DOHH2 (cell line): ENCODE data around the gene RER1.
A peak's percentile ranks its signal among the peaks of the same experiment; 100 is the strongest.

Experiments used
- H3F3A ChIP-seq: fragments of 200-600 bp; sonication (generic), shearing (Covaris generic); 2 replicates; pipeline ENCODE4 v1.6.0; 2016; ENCODE audit warnings: antibody characterized with exemption, mild to moderate bottlenecking; ENCODE audit not compliant: control insufficient read depth, insufficient read depth
- H3K27ac ChIP-seq: fragments of 200-600 bp; sonication (generic); 2 replicates; pipeline ENCODE4 v1.5.1; 2014; ENCODE audit warnings: low read depth, mild to moderate bottlenecking, low read length, moderate library complexity
- H3K27me3 ChIP-seq: fragments of 200-600 bp; sonication (generic); 2 replicates; pipeline ENCODE4 v1.6.1; 2014; ENCODE audit warnings: mild to moderate bottlenecking, low read length, mixed read lengths; ENCODE audit not compliant: control insufficient read depth
- H3K36me3 ChIP-seq: fragments of 200-600 bp; sonication (generic); 2 replicates; pipeline ENCODE4 v1.6.1; 2014; ENCODE audit warnings: mild to moderate bottlenecking, low read length, moderate library complexity, mixed read lengths; ENCODE audit not compliant: control insufficient read depth
- H3K4me1 ChIP-seq: fragments of 200-600 bp; sonication (generic); 2 replicates; pipeline ENCODE4 v1.6.1; 2014; ENCODE audit warnings: mild to moderate bottlenecking, low read length, mixed read lengths; ENCODE audit not compliant: control insufficient read depth
- H3K4me2 ChIP-seq: fragments of 200-600 bp; sonication (generic); 2 replicates; pipeline ENCODE4 v1.6.0; 2014; ENCODE audit warnings: mild to moderate bottlenecking, low read length, moderate library complexity
- H3K4me3 ChIP-seq: fragments of 200-600 bp; sonication (generic); 2 replicates; pipeline ENCODE4 v1.5.1; 2014; ENCODE audit warnings: mild to moderate bottlenecking, low read length, mixed read lengths
- H3K79me2 ChIP-seq: fragments of 200-600 bp; sonication (generic); 2 replicates; pipeline ENCODE4 v1.6.1; 2014; ENCODE audit warnings: mild to moderate bottlenecking, low read length, mixed read lengths; ENCODE audit not compliant: control insufficient read depth
- H3K9me2 ChIP-seq: fragments of 200-600 bp; sonication (generic); replicated peaks from 2 replicates; pipeline ENCODE4 v1.6.1; 2014; ENCODE audit warnings: mild to moderate bottlenecking, low read length, mixed read lengths; ENCODE audit not compliant: control insufficient read depth
- H3K9me3 ChIP-seq: fragments of 200-600 bp; sonication (generic); 2 replicates; pipeline ENCODE4 v1.6.1; 2014; ENCODE audit warnings: antibody characterized with exemption, low read length, mixed read lengths; ENCODE audit not compliant: control insufficient read depth, insufficient read depth
- H4K20me1 ChIP-seq: fragments of 200-600 bp; sonication (generic); 2 replicates; pipeline ENCODE4 v1.6.0; 2014; ENCODE audit warnings: low read depth, mild to moderate bottlenecking, antibody characterized with exemption, low read length, moderate library complexity; ENCODE audit not compliant: control insufficient read depth, insufficient read depth
- EZH2phosphoT487 ChIP-seq: fragments of 200-600 bp; sonication (generic); IDR thresholded peaks from 2 replicates; pipeline ENCODE4 v1.6.1; 2017; ENCODE audit warnings: borderline replicate concordance, mild to moderate bottlenecking, antibody characterized with exemption, low read length, moderate library complexity, mixed read lengths
- TF ChIP-seq, protein P1 (sequence below): fragments of 200-600 bp; sonication (generic); IDR thresholded peaks from one replicate; pipeline ENCODE4 v1.5.1; 2014; ENCODE audit warnings: antibody characterized with exemption, mild to moderate bottlenecking, low read depth, low read length; ENCODE audit not compliant: poor library complexity, severe bottlenecking

The RER1 gene, protein sequence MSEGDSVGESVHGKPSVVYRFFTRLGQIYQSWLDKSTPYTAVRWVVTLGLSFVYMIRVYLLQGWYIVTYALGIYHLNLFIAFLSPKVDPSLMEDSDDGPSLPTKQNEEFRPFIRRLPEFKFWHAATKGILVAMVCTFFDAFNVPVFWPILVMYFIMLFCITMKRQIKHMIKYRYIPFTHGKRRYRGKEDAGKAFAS

DNA sequence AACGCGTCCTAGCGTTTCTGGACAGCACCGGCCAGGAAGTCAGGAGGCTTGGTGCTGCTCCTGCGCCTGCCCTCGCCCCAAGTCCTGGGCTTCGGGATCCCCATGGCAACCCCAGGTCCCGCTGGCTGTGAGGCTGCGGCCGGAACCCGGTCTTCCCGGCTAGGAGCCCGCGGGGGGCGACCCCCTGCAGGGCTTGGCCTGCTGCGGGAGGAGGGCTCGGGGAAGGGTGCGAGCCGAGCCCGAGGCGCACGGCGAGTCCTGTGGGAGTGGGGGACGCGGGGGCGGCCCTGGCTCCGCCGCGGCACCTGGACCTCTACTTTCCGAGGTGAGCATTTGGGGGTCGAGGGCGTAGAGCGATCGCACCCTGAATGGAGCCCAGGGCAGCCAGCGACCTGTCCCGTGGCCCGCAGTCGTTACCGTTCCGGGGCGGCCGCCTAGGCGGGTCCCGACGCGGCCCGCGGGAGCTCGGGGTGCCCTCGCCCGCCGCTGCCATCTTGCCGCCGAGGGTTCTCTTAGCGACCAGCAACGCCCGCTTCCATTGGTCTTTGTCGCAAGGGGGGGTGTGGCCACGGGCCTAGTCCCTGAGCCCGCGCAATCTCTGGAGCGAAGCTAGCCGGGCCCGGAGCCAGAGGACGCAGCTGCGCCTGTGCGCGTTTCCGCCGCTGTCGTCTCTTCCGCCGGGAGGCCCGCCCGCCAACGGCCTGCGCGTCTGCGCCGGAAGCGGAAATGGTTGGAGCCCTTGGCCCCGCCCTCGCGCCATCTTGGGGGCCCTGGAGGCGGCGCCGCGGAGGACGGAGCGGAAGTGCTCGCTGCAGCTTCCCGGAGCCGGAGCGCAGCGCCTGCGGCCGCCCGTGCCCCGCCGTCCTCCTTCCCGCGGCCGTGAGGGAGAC, at the start of gene RER1, which contains the start of gene MORN1:
Gene RER1 (plus strand): TSS at position 801 of the 890 bp plus-strand sequence. CDS start 3,950 bp downstream, outside the sequence.
Gene MORN1 (minus strand): TSS at position 514 of the 890 bp plus-strand sequence. CDS start 21 bp downstream, at position 493.
- peaks cover 60% of the 10 kb centered on the region for H3K4me1 ChIP-seq

DNA sequence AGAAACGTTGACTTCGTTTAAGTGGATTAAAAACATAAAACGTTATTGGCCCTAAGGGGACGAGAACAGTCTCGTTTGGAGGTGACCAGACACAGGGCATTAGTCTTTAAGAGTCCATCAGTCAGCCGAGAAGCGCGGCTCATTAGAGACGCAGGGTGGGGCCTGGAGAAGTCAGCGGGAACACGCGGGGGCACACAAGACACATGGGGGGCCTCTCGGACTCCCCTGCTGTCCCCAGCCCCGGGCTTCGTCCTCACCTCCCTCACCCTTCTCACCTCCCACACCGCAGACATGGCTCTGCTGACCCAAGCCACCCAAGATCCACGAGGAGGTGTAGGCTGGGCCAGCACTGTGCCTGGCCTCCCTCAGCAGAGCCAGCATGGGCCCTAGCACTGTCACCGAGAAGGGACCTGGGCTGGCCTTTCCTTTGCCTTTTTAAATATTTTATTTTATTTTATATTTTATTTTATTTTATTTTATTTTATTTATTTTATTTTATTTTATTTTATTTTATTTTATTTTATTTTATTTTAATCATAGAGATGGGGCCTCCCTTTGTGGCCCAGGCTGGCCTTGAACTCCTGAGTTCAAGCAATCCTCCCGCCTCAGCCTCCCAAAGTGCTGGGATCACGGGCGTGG, 49.1 kb upstream of the RER1 start:
- TF ChIP-seq EZH2phosphoT487 = no peak
- TF ChIP-seq, protein P1, sequence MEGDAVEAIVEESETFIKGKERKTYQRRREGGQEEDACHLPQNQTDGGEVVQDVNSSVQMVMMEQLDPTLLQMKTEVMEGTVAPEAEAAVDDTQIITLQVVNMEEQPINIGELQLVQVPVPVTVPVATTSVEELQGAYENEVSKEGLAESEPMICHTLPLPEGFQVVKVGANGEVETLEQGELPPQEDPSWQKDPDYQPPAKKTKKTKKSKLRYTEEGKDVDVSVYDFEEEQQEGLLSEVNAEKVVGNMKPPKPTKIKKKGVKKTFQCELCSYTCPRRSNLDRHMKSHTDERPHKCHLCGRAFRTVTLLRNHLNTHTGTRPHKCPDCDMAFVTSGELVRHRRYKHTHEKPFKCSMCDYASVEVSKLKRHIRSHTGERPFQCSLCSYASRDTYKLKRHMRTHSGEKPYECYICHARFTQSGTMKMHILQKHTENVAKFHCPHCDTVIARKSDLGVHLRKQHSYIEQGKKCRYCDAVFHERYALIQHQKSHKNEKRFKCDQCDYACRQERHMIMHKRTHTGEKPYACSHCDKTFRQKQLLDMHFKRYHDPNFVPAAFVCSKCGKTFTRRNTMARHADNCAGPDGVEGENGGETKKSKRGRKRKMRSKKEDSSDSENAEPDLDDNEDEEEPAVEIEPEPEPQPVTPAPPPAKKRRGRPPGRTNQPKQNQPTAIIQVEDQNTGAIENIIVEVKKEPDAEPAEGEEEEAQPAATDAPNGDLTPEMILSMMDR = no peak
- Histone ChIP-seq H3K27ac (no peak overlapping the region), H3K9me3 (no peaks in the 10 kb centered on the region), H3K79me2 (no peaks in the 10 kb centered on the region), H3K4me3 (no peak overlapping the region), H3K4me1 (no peaks in the 10 kb centered on the region), H3F3A (no peaks in the 10 kb centered on the region), H3K36me3 (no peaks in the 10 kb centered on the region), H3K27me3 (no peaks in the 10 kb centered on the region), H4K20me1 (no peaks in the 10 kb centered on the region), H3K9me2 (no peaks in the 10 kb centered on the region), H3K4me2 (no peak overlapping the region)

More for the DNA sequence above, at the start of gene RER1, which contains the start of gene MORN1:
- H3K36me3 ChIP-seq = peaks cover 68% of the 10 kb centered on the region
- no peaks in the 10 kb centered on the region for H3K9me3 ChIP-seq
- H3K27ac ChIP-seq = peak within 1 kb of the TSS; percentile 96
- H3K79me2 ChIP-seq = peaks cover 68% of the 10 kb centered on the region
- peaks cover 28% of the 10 kb centered on the region for H3F3A ChIP-seq
- peak within 1 kb of the TSS; percentile 94 for H3K4me2 ChIP-seq
- peaks cover 18% of the 10 kb centered on the region; the same call in 1 of the 2 replicates for H4K20me1 ChIP-seq
- H3K4me3 ChIP-seq = peak within 1 kb of the TSS; percentile 96
- H3K27me3 ChIP-seq = no peaks in the 10 kb centered on the region
- no peaks in the 10 kb centered on the region for H3K9me2 ChIP-seq
- TF ChIP-seq EZH2phosphoT487 = no peak
- TF ChIP-seq, protein P1 = no peak

DNA sequence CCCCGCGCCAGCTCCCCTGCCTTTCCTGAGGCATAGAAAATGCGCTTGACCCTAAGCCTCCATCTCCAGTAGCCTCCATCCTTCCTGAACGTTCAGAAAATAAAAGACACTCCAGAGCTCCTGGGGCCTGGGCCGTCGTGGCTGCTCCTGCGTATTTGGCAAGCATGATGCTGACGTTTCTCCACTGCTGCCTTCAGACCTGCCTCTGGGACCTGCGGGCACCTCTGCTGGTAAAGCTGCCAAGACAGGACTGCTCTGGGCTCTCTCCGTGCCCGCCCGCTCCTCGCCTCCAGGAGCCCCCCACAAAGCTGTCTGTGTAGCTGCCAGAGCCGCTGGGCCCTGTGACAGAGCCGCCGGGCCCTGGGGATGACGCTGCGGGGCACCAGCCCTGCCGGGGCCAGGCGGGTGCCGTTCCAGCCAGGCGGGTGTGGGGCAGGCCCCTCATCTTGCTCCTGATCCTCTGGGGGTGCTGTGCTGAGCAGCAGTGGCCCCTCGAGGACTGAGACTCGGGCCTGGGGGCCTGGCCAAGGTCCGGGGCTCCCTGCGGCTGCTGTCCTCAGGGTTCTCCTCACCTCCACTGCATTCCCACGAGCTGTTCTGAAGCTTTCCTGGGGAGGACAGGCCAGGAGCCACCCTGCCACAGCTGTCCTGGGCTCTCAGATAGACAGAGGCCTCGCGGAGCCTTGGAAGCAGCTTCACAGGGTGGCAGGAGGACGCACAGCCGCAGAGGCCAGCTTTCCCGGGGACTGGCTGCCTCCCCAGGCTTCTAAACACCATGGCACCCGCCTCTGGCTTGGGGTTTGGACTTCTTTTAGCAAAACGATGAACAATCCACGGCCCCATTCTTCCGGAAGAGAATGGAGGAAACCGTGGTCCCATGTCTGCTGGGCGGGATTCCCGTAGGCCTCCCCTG, 48.4 kb upstream of the RER1 start:
- Histone ChIP-seq H3K4me3 (no peak overlapping the region), H3K4me1 (no peaks in the 10 kb centered on the region), H3K27ac (no peak overlapping the region), H3K36me3 (no peaks in the 10 kb centered on the region), H3F3A (no peaks in the 10 kb centered on the region), H3K27me3 (no peaks in the 10 kb centered on the region), H4K20me1 (no peaks in the 10 kb centered on the region), H3K9me3 (no peaks in the 10 kb centered on the region), H3K4me2 (no peak overlapping the region), H3K79me2 (no peaks in the 10 kb centered on the region), H3K9me2 (no peaks in the 10 kb centered on the region)
- no peak for TF ChIP-seq EZH2phosphoT487
- TF ChIP-seq, protein P1 = no peak
